Common myeloid progenitor, CD34-positive (primary cell): ENCODE data around the gene ALG1.
A peak's percentile ranks its signal among the peaks of the same experiment; 100 is the strongest.

ENCODE experiments used
- CTCF ChIA-PET: fragments of 350-600 bp; sonication (Branson Sonifier 250); formaldehyde crosslinking; loops from one replicate; lab custom pipeline; 2021; ENCODE audit warnings: antibody characterized with exemption; lab: Charles Lee
- POLR2A ChIA-PET: fragments of 350-600 bp; sonication (Branson Sonifier 250); formaldehyde crosslinking; loops from one replicate; lab custom pipeline; 2021; ENCODE audit warnings: antibody characterized with exemption; lab: Charles Lee
- DNase-seq, 3 donors: peaks; one replicate each; pipeline versions ENCODE4 v3.0.0 to v3.0.0-alpha.2; 2013
- H3K27ac ChIP-seq, 2 experiments: 1 replicate in 1 of 2; 2 replicates in 1 of 2; pipeline ENCODE4 v1.7.0; 2013; ENCODE audit warnings: inconsistent platforms in 2 of 2, low read length in 2 of 2, mild to moderate bottlenecking in 2 of 2, low read depth in 1 of 2, moderate library complexity in 1 of 2; ENCODE audit not compliant: severe bottlenecking in 2 of 2, insufficient read depth in 1 of 2, poor library complexity in 1 of 2
- H3K27me3 ChIP-seq, 5 experiments: replicated peaks in 2 of 5; 1 replicate in 3 of 5; 2 replicates in 2 of 5; pipeline versions ENCODE4 v1.6.1 to v1.7.0; 2013; ENCODE audit warnings: low read length in 4 of 5, mild to moderate bottlenecking in 2 of 5, moderate library complexity in 2 of 5, inconsistent platforms in 1 of 5; ENCODE audit not compliant: insufficient read depth in 5 of 5, control insufficient read depth in 4 of 5
- H3K36me3 ChIP-seq, 4 experiments: 1 replicate in 2 of 4; 2 replicates in 2 of 4; pipeline versions ENCODE4 v1.6.1 to v1.7.0; 2013; ENCODE audit warnings: low read length in 3 of 4, control low read depth in 1 of 4, mild to moderate bottlenecking in 1 of 4; ENCODE audit not compliant: control insufficient read depth in 4 of 4, insufficient read depth in 4 of 4
- H3K4me1 ChIP-seq, 4 experiments: 1 replicate in 3 of 4; 2 replicates in 1 of 4; pipeline versions ENCODE4 v1.6.1 to v1.7.1; 2013; ENCODE audit warnings: low read length in 3 of 4, mild to moderate bottlenecking in 3 of 4, control low read depth in 1 of 4, inconsistent platforms in 1 of 4, moderate library complexity in 1 of 4; ENCODE audit not compliant: control insufficient read depth in 4 of 4, insufficient read depth in 4 of 4; ENCODE audit errors: control extremely low read depth in 1 of 4
- H3K4me3 ChIP-seq, 7 experiments: 1 replicate in 4 of 7; 2 replicates in 3 of 7; pipeline versions ENCODE4 v1.5.1 to v1.7.0; 2013; ENCODE audit warnings: mild to moderate bottlenecking in 7 of 7, low read length in 6 of 7, moderate library complexity in 6 of 7, inconsistent platforms in 2 of 7, low read depth in 2 of 7, control low read depth in 1 of 7; ENCODE audit not compliant: insufficient read depth in 4 of 7, control insufficient read depth in 1 of 7; ENCODE audit errors: extremely low read depth in 1 of 7
- H3K9me3 ChIP-seq, 5 experiments: 1 replicate in 4 of 5; 2 replicates in 1 of 5; pipeline versions ENCODE4 v1.6.1 to v1.7.1; 2013; ENCODE audit warnings: low read length in 4 of 5, mild to moderate bottlenecking in 2 of 5, inconsistent platforms in 1 of 5, low read depth in 1 of 5, moderate library complexity in 1 of 5; ENCODE audit not compliant: control insufficient read depth in 4 of 5, insufficient read depth in 2 of 5; ENCODE audit errors: control extremely low read depth in 1 of 5
- WGBS: methylation state at CpG from one replicate; pipeline ENCODE4 v1.1.5; 2013; ENCODE audit not compliant: insufficient coverage; 5-methylcytosine and 5-hydroxymethylcytosine counted together

ALG1 gene

GRCh38 chr16:5034167-5034523, 37.5 kb upstream of the ALG1 start:
- CTCF ChIA-PET = interaction anchor here (1.6 kb wide), 1 partner anchor 51 kb away, joined by 3 read pairs; no protein-coding TSS in a partner anchor

GRCh38 chr16:5035909-5036227, 35.8 kb upstream of the ALG1 start:
- H3K9me3 ChIP-seq = no peaks in the 10 kb centered on the region
- no peak overlapping the region for H3K4me3 ChIP-seq
- no peak overlapping the region for H3K27ac ChIP-seq
- H3K36me3 ChIP-seq = peaks cover 0 to 3% (median 0%) of the 10 kb centered on the region in 4 experiments
- peaks cover 0 to 5% (median 0%) of the 10 kb centered on the region in 5 experiments for H3K27me3 ChIP-seq
- DNase-seq = no peak
- ChIA-PET POLR2A (no interaction called here), CTCF (interaction anchor here (1.2 kb wide), 1 partner anchor 21 kb away, joined by 4 read pairs; no protein-coding TSS in a partner anchor)
- peaks cover 10 to 18% (median 14%) of the 10 kb centered on the region in 4 experiments for H3K4me1 ChIP-seq
- 95% methylated on average over 1 of the region's 1 CpG for WGBS

More at GRCh38 chr16:5034167-5034523, 37.5 kb upstream of the ALG1 start:
- peak overlapping the region in 1 of 2 experiments; percentile 73 for H3K27ac ChIP-seq
- H3K4me3 ChIP-seq = peak overlapping the region in 6 of 7 experiments; percentile 47 to 92 (median 82)
- H3K4me1 ChIP-seq = peaks cover 10 to 18% (median 14%) of the 10 kb centered on the region in 4 experiments
- WGBS = 25% methylated on average over 2 of the region's 2 CpGs
- peaks cover 0 to 3% (median 0%) of the 10 kb centered on the region in 5 experiments for H3K27me3 ChIP-seq
- H3K9me3 ChIP-seq = no peaks in the 10 kb centered on the region
- DNase-seq = no peak
- POLR2A ChIA-PET = no interaction called here
- H3K36me3 ChIP-seq = peaks cover 0 to 11% (median 2%) of the 10 kb centered on the region in 4 experiments

- DNase-seq = no peak
- Histone ChIP-seq H3K27me3 (peaks cover 0 to 5% (median 0%) of the 10 kb centered on the region in 5 experiments), H3K4me3 (no peak overlapping the region), H3K4me1 (peaks cover 10 to 18% (median 14%) of the 10 kb centered on the region in 4 experiments), H3K27ac (no peak overlapping the region), H3K9me3 (no peaks in the 10 kb centered on the region), H3K36me3 (no peaks in the 10 kb centered on the region)
- WGBS = 95% methylated on average over 9 of the region's 12 CpGs
- ChIA-PET CTCF (interaction anchor here (1.2 kb wide), 1 partner anchor 20 kb away, joined by 4 read pairs; no protein-coding TSS in a partner anchor), POLR2A (no interaction called here)
Measured at GRCh38 chr16:5036228-5037156, 35.2 kb upstream of the ALG1 start.

GRCh38 chr16:5040451-5040850, 31.2 kb upstream of the ALG1 start:
- no peak overlapping the region for H3K4me3 ChIP-seq
- no peaks in the 10 kb centered on the region for H3K4me1 ChIP-seq
- DNase-seq = no peak
- H3K9me3 ChIP-seq = no peaks in the 10 kb centered on the region
- ChIA-PET CTCF (no interaction called here), POLR2A (no interaction called here)
- H3K36me3 ChIP-seq = no peaks in the 10 kb centered on the region
- peaks cover 0 to 5% (median 0%) of the 10 kb centered on the region in 5 experiments for H3K27me3 ChIP-seq
- no peak overlapping the region for H3K27ac ChIP-seq
- WGBS = 85% methylated on average over 4 of the region's 7 CpGs

- 83% methylated on average over 12 of the region's 12 CpGs for WGBS
- no peak for DNase-seq
- no peaks in the 10 kb centered on the region for H3K4me1 ChIP-seq
- no peaks in the 10 kb centered on the region for H3K9me3 ChIP-seq
- no peak overlapping the region for H3K4me3 ChIP-seq
- ChIA-PET CTCF (no interaction called here), POLR2A (no interaction called here)
- no peak overlapping the region for H3K27ac ChIP-seq
- peaks cover 0 to 2% (median 0%) of the 10 kb centered on the region in 5 experiments for H3K27me3 ChIP-seq
- no peaks in the 10 kb centered on the region for H3K36me3 ChIP-seq
Measured at GRCh38 chr16:5041600-5042133, 30.0 kb upstream of the ALG1 start.

GRCh38 chr16:5042574-5043171, 29.0 kb upstream of the ALG1 start:
- CTCF ChIA-PET = no interaction called here
- H3K4me3 ChIP-seq = no peak overlapping the region
- POLR2A ChIA-PET = no interaction called here
- H3K27ac ChIP-seq = no peak overlapping the region
- 80% methylated on average over 9 of the region's 14 CpGs for WGBS
- peaks cover 0 to 2% (median 0%) of the 10 kb centered on the region in 5 experiments for H3K27me3 ChIP-seq
- no peaks in the 10 kb centered on the region for H3K4me1 ChIP-seq
- H3K36me3 ChIP-seq = no peaks in the 10 kb centered on the region
- H3K9me3 ChIP-seq = peaks cover 0 to 3% (median 0%) of the 10 kb centered on the region in 5 experiments
- DNase-seq = no peak
